Renal cortex interstitium (tissue), 11 donors: ENCODE measurements around the gene CYS1. TPM values are rescaled to one million over a fixed set of nuclear protein-coding genes. Genes with fewer than 3 reads are reported as not detected.
"Not testable (repeated sequence)": the region's sequence is repeated elsewhere in the genome, so short reads cannot be mapped to it uniquely, and the experiment has no call there.

Source experiments
- DNase-seq, 11 donors: peaks; one replicate each; pipeline ENCODE4 v3.0.0-alpha.2; 2013; ENCODE audit warnings: low read depth in 9 of 11, low spot score in 4 of 11; ENCODE audit errors: extremely low read depth in 1 of 11
- polyA plus RNA-seq, 3 donors: library from polyadenylated mRNA; unstranded; fragments of 120-200 nt; gene quantifications; one replicate each; pipeline ENCODE4 v1.2.1, GENCODE V29; 2013; ENCODE audit not compliant: insufficient read length in 3 of 3

Gene CYS1
- polyA plus RNA-seq, 3 donors: 90.8 to 108 (median 103) TPM

GRCh38 chr2:10010861-10011605 is 69.2 kb downstream of the CYS1 start:
- DNase-seq: not testable (repeated sequence)

GRCh38 chr2:10009811-10010781 is 70.1 kb downstream of the CYS1 start:
- no peak for DNase-seq

GRCh38 chr2:10009271-10009810 is 70.9 kb downstream of the CYS1 start:
- DNase-seq: no peak

- DNase-seq: no peak
Measured at GRCh38 chr2:10008809-10009176, 71.4 kb downstream of the CYS1 start.

- no peak for DNase-seq
Measured at GRCh38 chr2:10007921-10008808, 72.0 kb downstream of the CYS1 start.

DNA sequence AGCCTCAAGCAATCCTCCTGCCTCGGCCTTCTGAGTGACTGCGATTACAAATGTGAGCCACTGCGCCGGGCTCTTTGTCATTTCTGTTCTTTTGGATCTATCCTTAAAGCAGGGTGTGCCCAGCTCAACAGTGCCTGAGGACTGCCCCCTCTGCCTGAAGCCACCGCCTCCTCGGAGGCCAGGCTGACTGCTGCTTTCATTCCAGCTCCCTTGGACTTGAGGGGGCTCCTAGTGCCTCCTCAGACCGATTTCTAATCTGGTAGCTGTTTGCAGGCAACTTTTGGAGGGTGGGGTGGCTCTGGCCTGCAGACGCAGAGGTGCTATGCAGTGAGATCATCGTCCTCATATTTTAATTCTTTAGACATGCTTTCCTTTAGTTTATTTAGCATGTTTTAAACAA is 72.8 kb downstream of the CYS1 start:
- no peak for DNase-seq

Other genes with a start within 250 kb of the CYS1 start
- gene TAF1B, start 236.9 kb downstream of the CYS1 start, polyA plus RNA-seq: 10 to 100 TPM; 25.3 to 34.1 (median 28.5) TPM
- gene GRHL1, start 128.7 kb downstream of the CYS1 start, polyA plus RNA-seq: 1 to 10 TPM; 4.4 to 5.0 (median 4.7) TPM
- gene KLF11, start 36.9 kb downstream of the CYS1 start, polyA plus RNA-seq: 10 to 100 TPM; 22.8 to 23.6 (median 23.4) TPM
- 10 to 100 TPM; 44.8 to 65.9 (median 64.7) TPM for gene RRM2, start 42.3 kb upstream of the CYS1 start, polyA plus RNA-seq
- gene HPCAL1, start 222.5 kb upstream of the CYS1 start, polyA plus RNA-seq: 10 to 100 TPM; 20.4 to 37.3 (median 28.5) TPM